ENCODE measurements around the gene PYGB. TPM values are rescaled to one million over a fixed set of nuclear protein-coding genes. Genes with fewer than 3 reads are reported as not detected.

PYGB gene
- total RNA-seq, 1 donor from 2014 or later: 31.2 TPM

DNA sequence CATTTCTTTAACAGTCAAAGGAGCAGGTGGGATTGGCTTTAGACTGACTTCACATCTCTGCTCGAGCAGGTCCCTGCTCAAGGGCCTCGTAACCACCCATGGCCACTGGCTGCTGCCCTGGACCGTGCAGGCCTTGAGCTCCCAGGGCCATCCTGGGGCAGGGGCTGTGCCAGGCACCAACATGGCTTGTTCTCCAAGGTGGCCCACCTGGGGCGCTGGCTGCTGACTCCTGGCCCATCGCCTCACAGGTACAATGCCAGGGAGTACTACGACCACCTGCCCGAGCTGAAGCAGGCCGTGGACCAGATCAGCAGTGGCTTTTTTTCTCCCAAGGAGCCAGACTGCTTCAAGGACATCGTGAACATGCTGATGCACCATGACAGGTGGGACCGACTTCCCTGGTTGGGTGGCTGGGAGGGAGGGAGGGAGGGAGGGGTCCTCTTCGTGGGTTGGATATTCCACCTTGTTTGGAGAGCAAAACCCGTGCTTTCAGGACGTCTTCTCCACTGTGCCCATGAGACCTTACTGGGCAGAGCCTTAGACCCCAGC, 46.1 kb downstream of the PYGB start:
- intact Hi-C loops (cut with micrococcal nuclease): loop anchor here (1.0 kb wide), 1 partner anchor 105 kb away; no protein-coding TSS in a partner anchor

DNA sequence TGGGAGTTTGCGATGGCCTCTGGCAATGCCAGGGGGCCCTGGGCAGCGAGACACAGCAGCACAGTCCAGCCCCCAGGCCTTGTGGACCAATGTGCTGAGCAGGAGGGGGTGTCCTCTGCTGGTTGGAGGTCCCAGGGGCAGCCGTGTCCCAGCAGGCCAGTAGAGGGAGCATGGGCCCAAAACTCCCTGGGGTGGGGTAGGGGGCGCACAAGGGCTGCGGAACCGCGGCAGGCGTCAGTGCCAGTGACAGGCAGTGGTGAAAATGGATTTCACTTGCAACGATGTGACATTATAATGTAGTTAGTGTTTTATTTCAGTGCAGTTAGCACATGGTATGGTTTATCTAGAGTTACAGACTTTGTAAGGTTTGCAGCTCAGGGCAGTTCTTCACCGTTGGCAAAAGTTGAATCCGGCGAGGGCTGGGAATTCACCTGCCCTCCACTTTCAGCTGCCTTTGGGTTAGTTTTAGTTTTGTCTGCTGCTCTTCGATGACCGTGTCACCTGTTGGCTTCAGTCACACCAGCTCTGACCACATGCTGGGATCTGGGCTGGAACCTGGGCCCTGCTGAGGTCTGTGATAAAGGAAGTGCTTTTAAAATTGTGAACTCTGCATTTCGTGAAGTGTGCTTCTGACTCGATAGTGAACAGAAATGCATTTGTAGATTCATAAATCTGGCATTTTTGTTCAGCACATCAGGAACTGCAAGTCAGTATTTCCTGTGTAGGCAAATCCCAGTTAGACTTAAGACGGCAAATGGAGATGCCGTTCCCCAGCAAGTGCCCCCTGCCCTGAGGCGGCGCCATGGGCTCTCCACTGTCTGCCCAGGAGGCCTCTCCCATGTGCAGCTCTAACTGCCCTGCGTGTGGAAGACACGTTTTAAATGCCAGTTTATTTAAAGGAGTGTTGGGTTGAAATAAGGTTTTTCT, 46.8 kb downstream of the PYGB start:
- intact Hi-C loops (cut with micrococcal nuclease): loop anchor here (1.0 kb wide), 1 partner anchor 105 kb away; no protein-coding TSS in a partner anchor

DNA sequence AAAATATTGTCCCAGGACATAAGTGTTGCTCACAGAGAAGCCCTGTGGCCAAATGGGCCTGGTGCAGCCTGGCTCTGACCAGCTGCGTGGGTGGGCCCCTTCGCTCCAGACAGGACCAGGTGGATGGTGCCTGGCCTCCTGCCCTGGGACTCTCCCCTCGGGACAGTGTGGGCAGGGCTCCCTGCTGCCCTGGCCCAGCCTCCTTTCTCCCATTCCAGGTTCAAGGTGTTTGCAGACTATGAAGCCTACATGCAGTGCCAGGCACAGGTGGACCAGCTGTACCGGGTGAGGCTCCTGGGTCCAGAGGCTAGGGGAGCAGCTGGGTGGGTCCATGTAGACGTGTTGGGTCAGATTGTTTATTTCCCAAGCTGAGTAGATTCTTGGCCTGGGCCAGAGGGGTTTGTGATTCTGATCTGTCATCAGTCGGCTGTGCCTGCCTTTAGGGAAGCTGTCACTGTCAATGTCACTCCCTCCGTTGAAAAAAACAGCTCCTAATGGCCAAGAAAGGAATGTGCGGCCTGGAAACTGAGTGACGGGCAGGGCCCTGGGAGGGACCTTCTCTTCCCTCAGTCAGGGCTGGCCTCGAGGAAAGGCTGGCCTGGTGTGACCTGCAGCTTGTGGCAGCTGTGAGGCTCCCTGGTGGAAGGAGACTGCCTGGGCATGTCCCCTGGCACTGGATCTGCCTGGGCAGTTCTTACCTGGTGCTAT, 47.7 kb downstream of the PYGB start:
- intact Hi-C loops (cut with micrococcal nuclease): loop anchor here (1.0 kb wide), 1 partner anchor 301 kb away; no protein-coding TSS in a partner anchor

DNA sequence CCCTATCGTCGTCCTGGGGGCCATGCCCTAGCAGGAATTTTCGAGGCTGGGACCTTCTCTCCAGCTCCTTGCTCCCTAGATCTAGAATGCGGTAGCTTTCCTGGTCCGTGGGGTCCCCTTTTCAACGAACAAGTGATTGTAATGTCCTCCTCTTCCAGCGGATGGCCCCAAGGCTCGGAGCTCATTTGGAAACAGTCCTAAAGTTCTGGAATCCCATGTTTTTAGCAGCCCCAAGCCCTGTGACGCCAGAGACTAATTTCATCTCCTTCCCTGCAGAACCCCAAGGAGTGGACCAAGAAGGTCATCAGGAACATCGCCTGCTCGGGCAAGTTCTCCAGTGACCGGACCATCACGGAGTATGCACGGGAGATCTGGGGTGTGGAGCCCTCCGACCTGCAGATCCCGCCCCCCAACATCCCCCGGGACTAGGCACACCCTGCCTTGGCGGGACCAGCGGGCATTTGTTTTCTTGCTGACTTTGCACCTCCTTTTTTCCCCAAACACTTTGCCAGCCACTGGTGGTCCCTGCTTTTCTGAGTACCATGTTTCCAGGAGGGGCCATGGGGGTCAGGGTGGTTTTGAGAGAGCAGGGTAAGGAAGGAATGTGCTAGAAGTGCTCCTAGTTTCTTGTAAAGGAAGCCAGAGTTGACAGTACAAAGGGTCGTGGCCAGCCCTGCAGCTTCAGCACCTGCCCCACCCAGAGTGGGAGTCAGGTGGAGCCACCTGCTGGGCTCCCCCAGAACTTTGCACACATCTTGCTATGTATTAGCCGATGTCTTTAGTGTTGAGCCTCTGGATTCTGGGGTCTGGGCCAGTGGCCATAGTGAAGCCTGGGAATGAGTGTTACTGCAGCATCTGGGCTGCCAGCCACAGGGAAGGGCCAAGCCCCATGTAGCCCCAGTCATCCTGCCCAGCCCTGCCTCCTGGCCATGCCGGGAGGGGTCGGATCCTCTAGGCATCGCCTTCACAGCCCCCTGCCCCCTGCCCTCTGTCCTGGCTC, 48.5 kb downstream of the PYGB start:
- intact Hi-C loops (cut with micrococcal nuclease): loop anchor here (1.0 kb wide), 1 partner anchor 302 kb away; no protein-coding TSS in a partner anchor

DNA sequence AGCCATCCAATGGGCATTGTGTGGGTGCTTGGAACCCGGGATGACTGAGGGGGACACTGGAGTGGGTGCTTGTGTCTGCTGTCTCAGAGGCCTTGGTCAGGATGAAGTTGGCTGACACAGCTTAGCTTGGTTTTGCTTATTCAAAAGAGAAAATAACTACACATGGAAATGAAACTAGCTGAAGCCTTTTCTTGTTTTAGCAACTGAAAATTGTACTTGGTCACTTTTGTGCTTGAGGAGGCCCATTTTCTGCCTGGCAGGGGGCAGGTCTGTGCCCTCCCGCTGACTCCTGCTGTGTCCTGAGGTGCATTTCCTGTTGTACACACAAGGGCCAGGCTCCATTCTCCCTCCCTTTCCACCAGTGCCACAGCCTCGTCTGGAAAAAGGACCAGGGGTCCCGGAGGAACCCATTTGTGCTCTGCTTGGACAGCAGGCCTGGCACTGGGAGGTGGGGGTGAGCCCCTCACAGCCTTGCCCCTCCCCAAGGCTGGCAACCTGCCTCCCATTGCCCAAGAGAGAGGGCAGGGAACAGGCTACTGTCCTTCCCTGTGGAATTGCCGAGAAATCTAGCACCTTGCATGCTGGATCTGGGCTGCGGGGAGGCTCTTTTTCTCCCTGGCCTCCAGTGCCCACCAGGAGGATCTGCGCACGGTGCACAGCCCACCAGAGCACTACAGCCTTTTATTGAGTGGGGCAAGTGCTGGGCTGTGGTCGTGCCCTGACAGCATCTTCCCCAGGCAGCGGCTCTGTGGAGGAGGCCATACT, 49.4 kb downstream of the PYGB start:
- intact Hi-C loops (cut with micrococcal nuclease): no loop called here

DNA sequence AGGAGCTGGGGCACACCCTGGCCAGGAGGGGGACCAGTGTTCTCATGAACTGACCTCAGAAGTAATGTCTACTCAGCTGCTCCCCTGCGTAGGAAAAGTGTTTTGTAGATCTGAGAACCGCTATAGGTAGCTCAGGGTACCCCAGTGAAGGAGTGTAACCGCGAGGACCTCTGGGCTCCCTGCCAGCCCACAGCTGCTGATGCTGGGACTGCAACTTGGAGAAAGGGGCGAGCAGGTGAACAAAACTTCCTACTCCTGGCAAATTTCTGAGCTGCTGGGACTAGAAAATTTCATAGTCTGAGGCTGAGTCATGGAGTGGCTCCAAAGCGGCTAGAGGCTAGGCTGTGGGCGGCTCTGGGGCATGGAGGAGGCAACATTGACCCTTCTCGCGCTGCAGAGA, 51.9 kb downstream of the PYGB start:
- intact Hi-C loops (cut with micrococcal nuclease): no loop called here

DNA sequence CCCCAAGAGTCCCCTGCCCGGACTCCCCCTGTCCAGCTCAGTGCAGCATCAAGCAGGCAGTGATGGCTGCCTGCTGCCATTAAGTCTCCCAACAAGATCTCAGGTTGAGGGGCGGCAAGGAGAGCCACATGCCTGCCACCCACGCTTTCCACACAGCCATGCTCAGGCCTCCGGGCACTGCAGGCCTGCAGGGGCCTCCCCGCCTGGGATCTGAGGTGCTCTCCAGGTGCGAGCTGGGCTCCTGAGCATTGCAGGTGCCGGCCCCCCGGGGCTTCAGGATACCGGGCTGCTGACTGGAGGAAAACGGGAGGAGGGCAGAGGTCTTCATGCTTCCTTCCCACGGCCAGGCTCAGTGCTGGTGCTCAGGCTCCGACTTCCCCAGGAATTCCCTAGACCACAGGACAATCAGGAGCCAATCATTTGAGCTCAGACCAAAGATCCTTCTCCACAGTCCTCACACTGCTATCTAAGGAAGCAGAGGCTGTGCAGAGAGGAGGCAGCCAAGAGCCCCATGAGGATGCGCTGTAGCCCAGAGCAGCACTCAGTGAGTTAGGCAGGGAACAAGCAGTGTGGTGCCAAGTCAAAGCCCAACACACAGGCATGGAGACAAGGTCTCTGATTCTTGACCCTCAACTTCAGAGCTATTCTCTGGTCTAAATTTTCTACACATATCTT, 52.7 kb downstream of the PYGB start:
- intact Hi-C loops (cut with micrococcal nuclease): no loop called here

DNA sequence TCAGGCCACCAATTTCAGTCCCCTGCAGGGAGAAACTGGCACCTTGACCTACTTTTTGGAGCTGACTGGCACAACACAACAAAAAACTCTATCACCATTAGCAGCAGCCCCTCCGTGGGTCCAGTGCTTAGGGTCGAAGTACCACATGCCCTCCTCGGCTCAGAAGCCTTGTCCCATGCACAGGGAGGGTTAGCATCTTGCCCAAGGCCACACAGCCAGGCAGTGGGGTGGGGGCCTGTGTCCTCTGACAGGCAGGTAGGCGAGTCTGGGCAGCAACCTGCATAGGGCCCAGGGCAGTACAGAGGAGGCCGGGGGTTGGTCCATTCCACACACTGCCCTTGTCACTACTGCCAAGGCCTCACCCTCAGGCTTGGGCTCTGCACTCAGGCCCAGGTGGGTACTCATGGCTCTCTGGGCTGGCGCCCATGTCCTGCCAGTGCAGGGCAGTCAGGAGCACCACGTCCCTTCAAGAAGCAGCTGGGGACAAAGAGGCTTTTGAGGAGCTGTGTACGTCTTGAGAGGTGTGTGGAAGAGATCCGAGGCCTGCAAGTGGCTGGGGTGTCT, 53.6 kb downstream of the PYGB start:
- intact Hi-C loops (cut with micrococcal nuclease): no loop called here

DNA sequence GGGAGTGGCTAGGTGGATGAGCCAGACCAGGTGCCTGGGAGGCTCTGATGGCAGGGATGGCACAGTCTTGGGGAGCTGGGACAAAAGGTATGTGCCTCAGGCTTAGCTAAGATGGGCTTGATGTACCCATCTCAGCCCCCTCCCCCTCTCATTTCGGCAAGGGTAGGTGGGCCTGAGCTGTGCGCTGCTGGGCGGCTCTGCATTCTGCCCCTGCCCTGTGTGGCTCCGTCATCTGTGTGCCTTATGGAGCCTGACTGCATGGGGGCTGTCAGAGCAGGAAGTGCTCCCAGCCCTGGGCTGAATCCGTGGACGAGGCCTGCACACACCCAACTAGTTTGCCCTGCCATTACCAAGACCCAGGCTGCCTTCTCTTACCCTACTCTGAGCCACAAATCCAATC, 54.7 kb downstream of the PYGB start:
- intact Hi-C loops (cut with micrococcal nuclease): no loop called here

DNA sequence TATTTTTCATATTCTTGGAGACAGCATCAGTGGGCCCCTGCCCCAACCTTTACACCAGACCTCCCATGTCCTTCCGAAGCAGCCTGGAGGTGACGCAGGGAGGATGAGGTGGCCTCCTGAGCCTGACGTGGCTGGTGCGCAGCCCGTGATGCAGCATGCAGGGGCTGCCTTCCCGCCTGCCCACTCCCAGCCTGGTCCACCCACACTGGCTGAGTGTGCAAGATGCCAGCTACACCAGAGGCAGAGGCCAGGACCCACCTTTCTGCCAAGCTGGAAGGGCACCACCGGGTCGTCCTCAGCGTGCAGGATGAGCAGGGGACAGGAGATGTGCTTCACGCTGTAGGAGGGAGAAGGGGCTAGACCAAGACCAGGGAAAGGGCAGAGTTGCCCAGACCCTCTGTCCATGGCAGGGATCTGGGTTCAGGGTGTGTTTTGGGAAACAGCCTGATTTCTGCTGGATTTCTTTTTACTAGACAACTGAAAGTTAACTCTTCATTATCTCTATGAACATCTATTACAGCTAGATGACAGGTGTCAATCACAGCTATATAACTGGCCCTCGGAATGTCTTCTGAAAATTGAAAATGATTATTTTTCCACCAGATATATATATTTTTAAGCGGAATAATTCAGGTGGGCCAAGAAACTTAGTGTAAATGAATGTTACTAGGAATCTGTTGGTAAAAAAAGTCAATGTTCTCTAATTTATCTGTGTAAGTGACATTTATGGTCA, 55.6 kb downstream of the PYGB start:
- intact Hi-C loops (cut with micrococcal nuclease): no loop called here

DNA sequence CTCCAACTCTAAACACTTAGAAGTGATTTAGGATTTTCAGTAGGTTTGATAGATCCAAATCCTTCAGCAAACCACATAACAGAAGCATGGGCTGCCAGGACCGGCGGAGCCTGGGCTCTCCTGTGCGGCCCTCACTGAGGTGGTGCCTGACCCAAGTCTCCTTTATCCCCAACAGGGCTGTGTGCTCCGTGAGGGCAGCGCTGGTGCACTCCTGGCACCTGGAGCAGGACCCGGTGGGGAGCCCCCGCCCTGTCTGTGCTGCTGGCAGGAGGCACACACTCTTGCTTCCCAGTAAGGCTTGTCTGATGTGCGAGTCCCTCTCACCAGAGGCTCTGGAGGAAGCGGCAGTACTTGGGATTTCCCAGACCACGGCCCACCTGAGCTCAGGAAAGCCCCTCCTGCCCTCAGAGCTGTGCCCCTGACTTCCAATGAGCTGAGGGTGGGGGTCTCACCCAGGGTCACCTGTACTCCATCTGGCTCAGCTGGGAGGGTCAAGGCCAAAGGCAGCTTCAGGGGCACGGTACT, 56.2 kb downstream of the PYGB start:
- intact Hi-C loops (cut with micrococcal nuclease): no loop called here

DNA sequence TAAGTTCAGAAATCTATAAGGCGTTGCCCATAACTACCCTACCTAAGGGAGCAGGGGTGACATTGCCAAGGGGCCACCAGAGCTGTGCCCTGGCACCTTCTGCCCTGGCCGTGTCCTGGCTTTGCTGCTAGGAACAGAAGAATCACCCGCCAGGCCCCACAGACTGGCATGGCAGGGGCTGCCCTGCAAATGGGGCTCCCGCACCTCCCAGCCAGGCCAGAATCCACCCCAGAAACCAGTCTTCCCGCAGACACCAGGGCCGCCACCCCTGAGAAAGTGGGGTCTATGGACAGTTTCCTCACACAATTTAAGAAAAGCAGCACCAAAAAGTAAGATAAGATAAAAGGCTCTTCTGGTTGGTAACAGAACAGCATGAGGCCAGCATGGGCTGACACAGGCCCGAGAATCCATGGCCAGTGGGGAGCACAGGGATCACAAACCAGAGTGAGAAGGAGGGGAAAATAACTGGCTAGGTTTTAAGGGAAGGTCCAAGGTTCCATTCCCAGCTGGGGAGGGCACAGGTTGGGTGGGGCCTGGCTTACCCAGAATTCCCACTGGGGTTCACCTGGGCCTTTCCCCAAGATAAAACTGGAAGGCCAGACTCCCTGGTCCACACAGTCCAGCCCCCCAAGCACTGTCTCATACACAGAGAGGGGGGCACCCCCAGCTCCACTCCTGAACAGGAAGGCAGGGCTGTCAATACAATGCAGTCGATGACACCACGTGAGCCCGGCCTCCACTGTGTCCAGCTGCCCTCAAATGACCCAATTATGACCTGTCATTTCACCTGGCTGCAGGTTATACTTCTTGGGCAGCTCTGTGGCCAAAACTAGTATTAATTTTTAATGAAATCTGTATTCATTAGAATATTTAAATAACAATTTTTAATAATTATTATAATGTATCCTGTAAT, 59.4 kb downstream of the PYGB start:
- intact Hi-C loops (cut with micrococcal nuclease): no loop called here

DNA sequence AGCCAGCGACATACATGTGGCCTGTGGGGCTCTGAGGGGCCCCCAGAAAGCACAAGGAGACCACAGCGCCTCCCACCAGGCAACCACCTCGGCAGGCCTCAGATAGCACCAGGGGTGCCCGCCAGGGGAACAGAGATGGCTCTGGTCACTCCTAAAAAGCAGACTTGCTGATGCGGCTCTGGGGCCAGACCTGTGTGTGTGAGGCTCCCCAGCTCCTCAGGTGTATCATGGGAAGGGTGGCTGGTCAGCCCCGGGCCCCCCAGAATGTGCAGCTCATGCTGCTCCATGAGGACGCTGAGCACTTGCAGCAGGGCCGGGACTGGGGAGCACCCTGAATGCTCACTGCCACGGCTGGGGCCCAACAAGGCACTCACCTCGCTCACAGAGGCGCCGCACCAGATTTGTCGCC, 60.2 kb downstream of the PYGB start:
- intact Hi-C loops (cut with micrococcal nuclease): no loop called here

DNA sequence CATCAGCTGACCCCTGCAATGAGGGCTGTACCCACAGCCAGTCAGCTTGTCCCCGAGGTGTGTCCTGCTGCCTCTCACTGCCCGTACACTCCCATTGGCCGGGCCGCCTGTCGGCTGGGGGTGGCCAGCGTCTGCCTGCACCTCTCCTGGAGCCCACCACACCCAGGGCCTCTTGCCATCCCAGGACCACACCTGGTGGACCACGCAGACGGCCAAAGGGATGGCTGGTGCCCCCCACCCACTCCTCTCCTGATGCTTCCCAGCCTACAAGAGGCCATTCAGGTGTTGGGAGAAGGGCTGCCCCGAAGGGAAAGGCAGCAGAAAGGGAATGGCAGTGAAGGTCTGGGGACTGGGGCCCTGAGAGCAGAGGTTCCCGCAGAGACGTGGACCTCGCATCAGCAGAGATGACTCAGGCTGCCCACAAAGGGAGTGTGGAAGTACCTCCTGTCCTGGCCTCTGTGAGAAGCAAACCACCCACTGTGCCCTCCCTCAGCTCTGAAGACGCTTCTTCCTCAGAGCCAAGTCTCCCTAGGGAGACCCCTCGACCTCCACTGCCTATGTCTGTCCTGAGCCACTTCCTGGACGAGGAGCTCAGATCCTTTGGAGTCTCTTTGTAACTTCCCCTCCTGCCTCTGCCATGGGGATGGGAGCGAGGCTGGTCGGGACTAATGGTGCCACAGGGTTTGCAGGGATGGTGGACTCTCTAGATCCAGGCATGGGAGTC, 60.9 kb downstream of the PYGB start:
- intact Hi-C loops (cut with micrococcal nuclease): no loop called here

DNA sequence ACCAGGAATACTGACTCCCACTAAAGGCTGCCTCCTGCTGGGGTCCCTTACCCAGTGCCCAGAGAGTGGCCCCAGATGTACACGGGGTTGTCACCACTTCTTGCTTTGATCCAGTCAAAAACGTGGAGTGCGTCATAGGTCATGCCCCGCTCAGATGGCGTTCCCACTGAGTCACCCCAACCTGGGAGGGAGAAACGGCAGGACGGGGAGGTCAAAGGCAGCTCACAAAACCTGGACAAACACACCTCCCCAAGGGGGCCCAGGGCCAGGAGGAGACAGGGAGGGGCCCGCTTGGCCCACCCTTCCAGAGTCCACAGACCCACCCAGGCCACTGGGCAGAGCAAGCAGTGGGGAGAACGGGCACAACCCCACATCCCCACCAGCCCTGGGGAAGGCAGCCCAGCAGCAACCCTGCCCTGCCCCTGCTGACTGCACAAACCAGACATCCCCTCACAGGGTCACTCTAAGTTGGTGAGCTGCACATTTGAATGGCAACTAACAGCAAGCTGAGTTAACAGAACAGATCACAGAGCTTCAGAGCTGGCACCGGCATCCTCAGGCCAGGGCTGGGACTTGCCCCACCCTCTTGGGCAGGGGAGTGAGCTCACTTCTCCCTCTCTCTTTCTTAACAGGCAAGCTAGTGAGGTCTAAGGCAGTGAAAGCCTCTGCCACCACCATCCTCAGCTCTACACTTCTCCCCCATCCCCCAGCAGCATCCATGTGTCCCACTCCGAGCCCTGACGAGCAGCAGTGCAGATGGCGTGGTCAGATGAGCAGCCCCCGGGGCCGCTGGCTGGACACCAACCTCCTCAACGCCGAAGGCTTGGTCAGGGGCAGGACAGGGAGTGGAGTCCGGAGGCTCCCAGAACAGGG, 61.7 kb downstream of the PYGB start:
- intact Hi-C loops (cut with micrococcal nuclease): loop anchor here (1.0 to 2.0 kb wide), 8 partner anchors 37 to 441 kb away; partner anchors contain the start of genes ABHD12, CST7 and NANP

Data from T-helper 1 cell treated with Interleukin-12 subunit alpha and Interleukin-12 subunit beta and Interleukin-4 antibody, amounts not matched to agents 30 ng/mL and 1 ng/mL, for 36 hours (primary cell).